GM18520 (cell line): ENCODE results near the gene SMIM36.
"Not testable (repeated sequence)": the region's sequence is repeated elsewhere in the genome, so short reads cannot be mapped to it uniquely, and the experiment has no call there.

Experiments used
- ATAC-seq: cut with Tn5 transposase; IDR thresholded peaks from one replicate; pipeline ENCODE4 v1.9.1; 2021; ENCODE audit not compliant: unreplicated experiment

Gene SMIM36

GRCh38 chr17:55507669-55508068 lies 3.6 kb downstream of the SMIM36 start:
- not testable (repeated sequence) for ATAC-seq

GRCh38 chr17:55501626-55502025 lies 9.6 kb downstream of the SMIM36 start:
- not testable (repeated sequence) for ATAC-seq

- ATAC-seq = no peak
These were observed 11.1 kb downstream of the SMIM36 start for GRCh38 chr17:55500103-55500502.

GRCh38 chr17:55496094-55496881 lies 15.0 kb downstream of the SMIM36 start:
- ATAC-seq = no peak

GRCh38 chr17:55495239-55495638 lies 16.0 kb downstream of the SMIM36 start:
- ATAC-seq = no peak

GRCh38 chr17:55492781-55493341 lies 18.4 kb downstream of the SMIM36 start:
- ATAC-seq = no peak

GRCh38 chr17:55490376-55490775 lies 20.9 kb downstream of the SMIM36 start:
- ATAC-seq = no peak

GRCh38 chr17:55487695-55488432 lies 23.4 kb downstream of the SMIM36 start:
- no peak for ATAC-seq

GRCh38 chr17:55484575-55484974 lies 26.7 kb downstream of the SMIM36 start:
- ATAC-seq = no peak

GRCh38 chr17:55482591-55483389 lies 28.5 kb downstream of the SMIM36 start:
- ATAC-seq = no peak

- no peak for ATAC-seq
These were observed 30.5 kb downstream of the SMIM36 start for GRCh38 chr17:55480631-55481315.

GRCh38 chr17:55479903-55480302 lies 31.3 kb downstream of the SMIM36 start:
- no peak for ATAC-seq

GRCh38 chr17:55478971-55479370 lies 32.3 kb downstream of the SMIM36 start:
- ATAC-seq = no peak

GRCh38 chr17:55466671-55467070 lies 44.6 kb downstream of the SMIM36 start:
- no peak for ATAC-seq

GRCh38 chr17:55465771-55466170 lies 45.5 kb downstream of the SMIM36 start:
- ATAC-seq = not testable (repeated sequence)

- peak; percentile 49 for ATAC-seq
These were observed 47.7 kb downstream of the SMIM36 start for GRCh38 chr17:55463600-55463999.

GRCh38 chr17:55462711-55463110 lies 48.5 kb downstream of the SMIM36 start:
- no peak for ATAC-seq

GRCh38 chr17:55462234-55462633 lies 49.0 kb downstream of the SMIM36 start:
- no peak for ATAC-seq

GRCh38 chr17:55458978-55459377 lies 52.3 kb downstream of the SMIM36 start:
- ATAC-seq = peak; percentile 52

GRCh38 chr17:55458287-55458900 lies 52.9 kb downstream of the SMIM36 start:
- ATAC-seq = no peak
